CD14-positive monocyte (primary cell): ENCODE measurements around the gene PIAS1. TPM values are rescaled to one million over a fixed set of nuclear protein-coding genes. Genes with fewer than 3 reads are reported as not detected.

ENCODE experiments used
- DNase-seq, 3 donors: peaks; one replicate each; pipeline ENCODE4 v3.0.0-alpha.2; 2011 to 2022
- H2AFZ ChIP-seq: 2 replicates; pipeline ENCODE4 v1.6.0; 2012; ENCODE audit warnings: mild to moderate bottlenecking, low read depth, low read length, inconsistent platforms; ENCODE audit not compliant: insufficient read depth, poor library complexity, severe bottlenecking
- H3K27ac ChIP-seq, 2 donors: 1 replicate in 1 of 2; 2 replicates in 1 of 2; pipeline ENCODE4 v1.5.1; 2012 to 2013; ENCODE audit warnings: low read length in 2 of 2, control low read depth in 1 of 2, inconsistent platforms in 1 of 2, low read depth in 1 of 2, mild to moderate bottlenecking in 1 of 2
- H3K27me3 ChIP-seq, 2 donors: one replicate each; pipeline versions ENCODE4 v1.6.0 to v1.6.1; 2011 to 2013; ENCODE audit warnings: low read length in 2 of 2; ENCODE audit not compliant: control insufficient read depth in 2 of 2, insufficient read depth in 2 of 2
- H3K36me3 ChIP-seq, 2 donors: replicated peaks in 1 of 2; 1 replicate in 1 of 2; 2 replicates in 1 of 2; pipeline versions ENCODE4 v1.5.1 to v1.6.1; 2012 to 2013; ENCODE audit warnings: low read length in 2 of 2, control low read depth in 1 of 2, inconsistent platforms in 1 of 2, mild to moderate bottlenecking in 1 of 2; ENCODE audit not compliant: insufficient read depth in 2 of 2, control insufficient read depth in 1 of 2
- H3K4me1 ChIP-seq, 2 donors: 1 replicate in 1 of 2; 2 replicates in 1 of 2; pipeline versions ENCODE4 v1.5.1 to v1.6.1; 2012 to 2013; ENCODE audit warnings: low read length in 2 of 2, control low read depth in 1 of 2, inconsistent platforms in 1 of 2, mild to moderate bottlenecking in 1 of 2, moderate library complexity in 1 of 2; ENCODE audit not compliant: insufficient read depth in 2 of 2, control insufficient read depth in 1 of 2
- H3K4me2 ChIP-seq: replicated peaks from 2 replicates; pipeline ENCODE3; 2012; ENCODE audit warnings: low read length, moderate library complexity, mild to moderate bottlenecking; ENCODE audit not compliant: poor library complexity, severe bottlenecking; ENCODE audit errors: extremely low read depth
- H3K4me3 ChIP-seq, 3 experiments: fragments of 200-600 bp in 1 of 3; sonication (generic) in 1 of 3; replicated peaks in 1 of 3; 1 replicate in 2 of 3; 2 replicates in 1 of 3; pipeline ENCODE4 v1.5.1; 2011 to 2013; ENCODE audit warnings: low read length in 3 of 3, mild to moderate bottlenecking in 3 of 3, control low read depth in 2 of 3, low read depth in 2 of 3, inconsistent platforms in 1 of 3, moderate library complexity in 1 of 3
- H3K79me2 ChIP-seq: 2 replicates; pipeline ENCODE4 v1.6.0; 2012; ENCODE audit warnings: mild to moderate bottlenecking, control low read depth, inconsistent platforms, low read length, moderate library complexity; ENCODE audit not compliant: insufficient read depth
- H3K9ac ChIP-seq: 2 replicates; pipeline ENCODE4 v1.6.0; 2017; ENCODE audit warnings: low read length, mild to moderate bottlenecking; ENCODE audit not compliant: insufficient read depth, poor library complexity, severe bottlenecking
- H3K9me3 ChIP-seq, 2 donors: replicated peaks in 1 of 2; 1 replicate in 1 of 2; 2 replicates in 1 of 2; pipeline versions ENCODE4 v1.5.1 to v1.6.1; 2012 to 2013; ENCODE audit warnings: low read length in 2 of 2, control low read depth in 1 of 2; ENCODE audit not compliant: control insufficient read depth in 1 of 2, insufficient read depth in 1 of 2
- H4K20me1 ChIP-seq: 2 replicates; pipeline ENCODE4 v1.6.0; 2012; ENCODE audit warnings: mild to moderate bottlenecking, low read length, control low read depth, moderate library complexity; ENCODE audit not compliant: insufficient read depth
- H3K27ac Mint-ChIP-seq, 7 donors: one replicate each; pipeline ENCODE4 v1.8.0; 2020; ENCODE audit warnings: mild to moderate bottlenecking in 7 of 7, mixed read lengths in 7 of 7, moderate library complexity in 6 of 7, inconsistent platforms in 2 of 7
- H3K27me3 Mint-ChIP-seq, 3 donors: one replicate each; pipeline ENCODE4 v1.8.0; 2021 to 2022; ENCODE audit warnings: low read depth in 3 of 3, mild to moderate bottlenecking in 3 of 3, mixed read lengths in 3 of 3, moderate library complexity in 3 of 3, inconsistent platforms in 1 of 3
- H3K36me3 Mint-ChIP-seq, 2 donors: one replicate each; pipeline ENCODE4 v1.8.0; 2020; ENCODE audit warnings: mixed read lengths in 2 of 2, inconsistent platforms in 1 of 2, mild to moderate bottlenecking in 1 of 2
- H3K4me1 Mint-ChIP-seq: one replicate; pipeline ENCODE4 v1.8.0; 2020; ENCODE audit warnings: mild to moderate bottlenecking, mixed read lengths
- H3K4me3 Mint-ChIP-seq, 2 donors: one replicate each; pipeline ENCODE4 v1.8.0; 2020; ENCODE audit warnings: mild to moderate bottlenecking in 2 of 2, mixed read lengths in 2 of 2, moderate library complexity in 1 of 2
- H3K9me3 Mint-ChIP-seq, 7 donors: one replicate each; pipeline ENCODE4 v1.8.0; 2020 to 2022; ENCODE audit warnings: mixed read lengths in 7 of 7, mild to moderate bottlenecking in 6 of 7, moderate library complexity in 6 of 7, inconsistent platforms in 2 of 7
- WGBS: methylation state at CpG from one replicate; pipeline ENCODE4 v1.1.5; 2013; ENCODE audit warnings: missing lambda C conversion rate; ENCODE audit not compliant: insufficient coverage; 5-methylcytosine and 5-hydroxymethylcytosine counted together
- intact Hi-C, 2 donors: fragments of 100-400 bp; cut with micrococcal nuclease; formaldehyde crosslinking; loops; one replicate each; pipeline versions ENCODE4 v1.15.0 to v1.15.1; 2023
- polyA plus RNA-seq, 3 donors: library from polyadenylated mRNA; depleted of rRNA in 1 of 3; unstranded in 2 of 3; stranded (reverse) in 1 of 3; fragments of 300-500 nt in 2 of 3; fragments of >200 nt in 1 of 3; fragmentation: Illumina TruSeq in 2 of 3; gene quantifications; 1 replicate in 2 of 3; 2 replicates in 1 of 3; pipeline ENCODE4 v1.2.3, GENCODE V29; 2012 to 2021
- TF ChIP-seq, protein P1 (sequence below): fragments of 200-600 bp; IDR thresholded peaks from one replicate; pipeline ENCODE4 v1.8.0; 2022; ENCODE audit warnings: antibody characterized with exemption, mild to moderate bottlenecking

PIAS1 gene
- polyA plus RNA-seq, 3 donors = 47.3 to 109 (median 89.8) TPM

DNA sequence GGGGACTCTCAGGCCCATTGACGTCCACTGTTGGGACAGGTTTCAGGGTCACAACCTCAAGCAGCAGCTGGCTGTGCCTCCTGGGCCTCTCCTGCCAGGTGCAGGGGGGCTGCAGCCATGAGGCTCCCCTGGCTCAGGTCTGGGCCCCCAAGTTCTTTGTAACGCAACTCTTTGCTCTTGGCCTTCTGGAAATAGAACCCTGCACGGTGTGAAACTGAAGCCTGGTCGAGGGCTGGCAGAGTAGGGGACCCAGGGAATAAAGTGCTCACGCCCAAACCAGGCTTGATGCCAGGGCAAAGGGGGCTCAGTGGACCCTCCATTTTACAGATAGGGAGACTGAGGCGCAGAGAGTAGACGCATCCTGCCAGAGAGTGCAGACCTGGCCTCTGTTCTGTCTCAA lies 150.2 kb downstream of the PIAS1 start:
- no peaks in the 10 kb centered on the region for H3K9me3 ChIP-seq
- H3K27me3 ChIP-seq = no peaks in the 10 kb centered on the region
- peaks cover 3 to 25% of the 10 kb centered on the region in 2 donors for H3K36me3 Mint-ChIP-seq
- H3K27ac Mint-ChIP-seq = peak overlapping the region in 6 of 7 donors; percentile 41 to 93 (median 90)
- peaks cover 84% of the 10 kb centered on the region for H3K4me1 Mint-ChIP-seq
- 94% methylated on average over 7 of the region's 7 CpGs for WGBS
- no peaks in the 10 kb centered on the region for H3K36me3 ChIP-seq
- TF ChIP-seq, protein P1, sequence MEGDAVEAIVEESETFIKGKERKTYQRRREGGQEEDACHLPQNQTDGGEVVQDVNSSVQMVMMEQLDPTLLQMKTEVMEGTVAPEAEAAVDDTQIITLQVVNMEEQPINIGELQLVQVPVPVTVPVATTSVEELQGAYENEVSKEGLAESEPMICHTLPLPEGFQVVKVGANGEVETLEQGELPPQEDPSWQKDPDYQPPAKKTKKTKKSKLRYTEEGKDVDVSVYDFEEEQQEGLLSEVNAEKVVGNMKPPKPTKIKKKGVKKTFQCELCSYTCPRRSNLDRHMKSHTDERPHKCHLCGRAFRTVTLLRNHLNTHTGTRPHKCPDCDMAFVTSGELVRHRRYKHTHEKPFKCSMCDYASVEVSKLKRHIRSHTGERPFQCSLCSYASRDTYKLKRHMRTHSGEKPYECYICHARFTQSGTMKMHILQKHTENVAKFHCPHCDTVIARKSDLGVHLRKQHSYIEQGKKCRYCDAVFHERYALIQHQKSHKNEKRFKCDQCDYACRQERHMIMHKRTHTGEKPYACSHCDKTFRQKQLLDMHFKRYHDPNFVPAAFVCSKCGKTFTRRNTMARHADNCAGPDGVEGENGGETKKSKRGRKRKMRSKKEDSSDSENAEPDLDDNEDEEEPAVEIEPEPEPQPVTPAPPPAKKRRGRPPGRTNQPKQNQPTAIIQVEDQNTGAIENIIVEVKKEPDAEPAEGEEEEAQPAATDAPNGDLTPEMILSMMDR = no peak
- H3K9ac ChIP-seq = peak overlapping the region; percentile 70
- DNase-seq = no peak
- H3K27ac ChIP-seq = peak overlapping the region in 1 of 2 donors; percentile 86
- H3K79me2 ChIP-seq = peaks cover 66% of the 10 kb centered on the region
- no peaks in the 10 kb centered on the region for H3K9me3 Mint-ChIP-seq
- H2AFZ ChIP-seq = peak overlapping the region; percentile 78
- intact Hi-C loops = no loop called here
- peaks cover 0 to 4% (median 0%) of the 10 kb centered on the region in 3 donors for H3K27me3 Mint-ChIP-seq
- H3K4me1 ChIP-seq = peaks cover 53 to 63% of the 10 kb centered on the region in 2 donors
- H3K4me3 ChIP-seq = peak overlapping the region; percentile 41 to 81 (median 63)
- H4K20me1 ChIP-seq = peaks cover 35% of the 10 kb centered on the region
- peak overlapping the region; percentile 81 to 93 for H3K4me3 Mint-ChIP-seq
- H3K4me2 ChIP-seq = peak overlapping the region; percentile 89

DNA sequence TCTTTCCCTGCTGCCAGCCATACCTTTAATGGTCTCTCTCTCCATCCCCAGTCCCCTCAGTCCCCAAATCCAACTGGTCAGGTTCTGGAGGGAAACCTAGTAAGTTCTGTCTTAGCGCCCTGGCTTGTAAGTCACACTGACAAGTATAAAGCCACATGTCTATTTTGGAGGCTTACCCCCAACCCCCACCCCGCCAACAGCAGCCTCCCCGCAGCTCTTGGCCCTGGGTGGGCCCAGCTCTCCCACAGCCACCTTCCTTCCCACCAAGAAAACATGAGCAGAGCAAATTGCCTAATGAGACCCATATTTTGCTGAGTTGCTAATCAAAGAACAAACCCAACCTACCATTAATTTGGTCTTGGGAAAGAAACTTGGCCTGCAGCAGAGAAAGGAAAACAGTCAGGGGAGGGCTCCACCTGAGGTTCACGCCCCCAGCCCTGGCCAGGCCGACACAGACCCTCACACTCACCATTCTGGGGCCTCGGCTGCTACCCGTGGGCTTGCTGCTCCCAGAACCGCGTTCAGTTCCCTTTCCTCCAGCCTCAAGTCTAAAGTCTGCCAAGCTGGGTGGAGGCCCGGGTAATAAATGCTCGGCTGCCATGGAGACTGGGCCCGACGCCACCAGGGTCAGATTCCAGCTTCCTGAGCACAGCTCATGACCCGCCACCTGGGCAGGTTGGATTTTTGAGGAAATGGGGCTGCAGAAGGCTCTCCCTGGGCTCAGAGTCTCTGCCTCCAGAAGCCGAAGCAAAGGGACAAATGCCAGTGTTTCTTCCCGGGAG lies 150.9 kb downstream of the PIAS1 start, which contains the start of gene CALML4:
Gene CALML4 (minus strand): TSS at position 557 of the 782 bp plus-strand sequence. CDS start 85 bp downstream, at position 472.
- Mint-ChIP-seq H3K4me3 (peak within 1 kb of the TSS; percentile 81 to 93), H3K27ac (peak within 1 kb of the TSS; percentile 85 to 93 (median 92)), H3K36me3 (peaks cover 3 to 30% of the 10 kb centered on the region in 2 donors)

More for the DNA sequence above, 150.9 kb downstream of the PIAS1 start, which contains the start of gene CALML4:
- H3K9ac ChIP-seq = peak within 1 kb of the TSS; percentile 70
- no peaks in the 10 kb centered on the region for H3K27me3 ChIP-seq
- H3K79me2 ChIP-seq = peaks cover 62% of the 10 kb centered on the region
- peaks cover 87% of the 10 kb centered on the region for H3K4me1 Mint-ChIP-seq
- H3K27ac ChIP-seq = peak within 1 kb of the TSS; percentile 84 to 86
- H4K20me1 ChIP-seq = peaks cover 29% of the 10 kb centered on the region
- WGBS = 16% methylated on average over 13 of the region's 16 CpGs
- DNase-seq = peak in 2 of 3 donors; percentile 43 to 45
- no peaks in the 10 kb centered on the region for H3K9me3 ChIP-seq
- H3K9me3 Mint-ChIP-seq = no peaks in the 10 kb centered on the region
- H3K36me3 ChIP-seq = no peaks in the 10 kb centered on the region
- H3K4me2 ChIP-seq = peak within 1 kb of the TSS; percentile 89
- peaks cover 0 to 2% (median 0%) of the 10 kb centered on the region in 3 donors for H3K27me3 Mint-ChIP-seq
- intact Hi-C loops = no loop called here
- TF ChIP-seq, protein P1 = no peak
- H3K4me3 ChIP-seq = peak within 1 kb of the TSS; percentile 41 to 81 (median 63)
- H3K4me1 ChIP-seq = peaks cover 59 to 69% of the 10 kb centered on the region in 2 donors
- H2AFZ ChIP-seq = peak within 1 kb of the TSS; percentile 78
